Cardiac fibroblast (primary cell): Measurements from ENCODE around the gene EFR3B.

Source experiments
- DNase-seq, 2 donors: peaks; one replicate each; pipeline versions ENCODE4 v3.0.0 to v3.0.0-alpha.2; 2010; ENCODE audit warnings: low read depth in 2 of 2
- H3K4me3 ChIP-seq, 2 donors: replicated peaks in 1 of 2; 1 replicate in 1 of 2; 2 replicates in 1 of 2; pipeline ENCODE4 v1.5.1; 2011; ENCODE audit warnings: low read depth in 2 of 2, low read length in 2 of 2, mild to moderate bottlenecking in 2 of 2, moderate library complexity in 1 of 2
- CTCF ChIP-seq: IDR thresholded peaks from one replicate; pipeline ENCODE4 v1.5.1; 2011; ENCODE audit warnings: low read depth, mild to moderate bottlenecking, low read length, inconsistent platforms

Gene EFR3B

GRCh38 chr2:25042321-25043240 is 705 bp downstream of the EFR3B start:
- peak overlapping the region; percentile 58 to 59 for H3K4me3 ChIP-seq
- no peak for TF ChIP-seq CTCF
- DNase-seq = peak; percentile 20 to 32

GRCh38 chr2:25043241-25043867 is 1.5 kb downstream of the EFR3B start:
- TF ChIP-seq CTCF = no peak
- peak overlapping the region in 1 of 2 donors; percentile 59 for H3K4me3 ChIP-seq
- peak; percentile 57 to 78 for DNase-seq

GRCh38 chr2:25044011-25044410 is 2.1 kb downstream of the EFR3B start:
- TF ChIP-seq CTCF = no peak
- DNase-seq = no peak
- H3K4me3 ChIP-seq = no peak overlapping the region

- TF ChIP-seq CTCF = no peak
- DNase-seq = no peak
- H3K4me3 ChIP-seq = no peak overlapping the region
Observed at GRCh38 chr2:25044990-25045389, 3.1 kb downstream of the EFR3B start.

GRCh38 chr2:25049422-25049821 is 7.5 kb downstream of the EFR3B start:
- TF ChIP-seq CTCF = no peak
- DNase-seq = no peak
- no peak overlapping the region for H3K4me3 ChIP-seq

- DNase-seq = no peak
- H3K4me3 ChIP-seq = no peak overlapping the region
- TF ChIP-seq CTCF = no peak
Observed at GRCh38 chr2:25050128-25050527, 8.3 kb downstream of the EFR3B start.
